Testis (tissue), 2 donors: ENCODE measurements around the gene XXYLT1.

Experiments
- CTCF ChIP-seq, 3 experiments: fragments of 450-650 bp in 2 of 3; fragments of 200-600 bp in 1 of 3; sonication (generic) in 1 of 3; IDR thresholded peaks; one replicate each; pipeline ENCODE4 v1.5.1; 2016 to 2019; ENCODE audit warnings: antibody characterized with exemption in 3 of 3, mild to moderate bottlenecking in 2 of 3, moderate library complexity in 1 of 3
- POLR2A ChIP-seq: fragments of 450-650 bp; IDR thresholded peaks from one replicate; pipeline ENCODE4 v1.6.1; 2017; ENCODE audit warnings: antibody characterized with exemption, mild to moderate bottlenecking, moderate library complexity

- TF ChIP-seq CTCF (IDR thresholded peaks at IDR 0.05) (no peak), POLR2A (no peak)
These were observed 174.3 kb downstream of the XXYLT1 start for GRCh38 chr3:195096484-195097330.
